Measurements from ENCODE around the gene BABAM1.

BABAM1 gene

DNA sequence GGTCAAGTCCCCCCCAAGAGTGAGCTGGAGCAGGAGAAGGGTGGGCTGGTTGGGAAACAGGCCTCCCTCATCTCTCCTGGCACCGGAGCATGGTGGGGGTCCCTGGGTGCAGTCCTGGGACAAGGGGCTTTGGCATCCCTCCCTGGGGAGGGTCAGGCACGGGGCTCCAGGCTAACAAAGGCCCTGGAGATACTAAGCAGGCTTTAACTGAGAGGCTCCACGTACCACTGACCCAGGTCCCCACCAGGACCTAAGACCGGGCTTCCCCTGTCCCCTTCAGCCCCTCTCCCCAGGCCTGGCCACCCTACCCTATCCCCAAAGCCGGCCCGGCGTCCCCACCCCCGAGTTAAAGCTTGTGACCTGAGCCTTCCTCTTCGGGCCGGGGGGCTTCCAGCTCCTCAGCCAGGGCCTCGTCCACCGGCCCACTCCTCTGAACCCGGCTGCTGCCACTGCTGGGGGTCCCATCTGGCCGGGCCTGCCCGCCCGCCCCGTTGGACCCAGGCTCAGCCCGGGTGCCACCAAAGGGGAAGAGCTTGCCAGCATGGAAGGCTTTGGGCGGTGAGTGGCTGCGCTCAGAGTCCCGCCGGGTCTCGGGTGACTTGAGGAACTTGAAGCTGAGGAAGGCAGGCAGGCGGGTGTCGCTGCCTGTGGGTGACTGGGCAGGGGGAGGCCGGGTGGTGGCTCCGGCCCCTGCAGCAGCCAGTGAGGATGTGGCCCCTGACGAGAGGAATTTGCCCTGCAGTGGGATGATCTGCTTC, 57.3 kb downstream of the BABAM1 start:
- no peak for DNase-seq (ENCODE audit: low read depth)

DNA sequence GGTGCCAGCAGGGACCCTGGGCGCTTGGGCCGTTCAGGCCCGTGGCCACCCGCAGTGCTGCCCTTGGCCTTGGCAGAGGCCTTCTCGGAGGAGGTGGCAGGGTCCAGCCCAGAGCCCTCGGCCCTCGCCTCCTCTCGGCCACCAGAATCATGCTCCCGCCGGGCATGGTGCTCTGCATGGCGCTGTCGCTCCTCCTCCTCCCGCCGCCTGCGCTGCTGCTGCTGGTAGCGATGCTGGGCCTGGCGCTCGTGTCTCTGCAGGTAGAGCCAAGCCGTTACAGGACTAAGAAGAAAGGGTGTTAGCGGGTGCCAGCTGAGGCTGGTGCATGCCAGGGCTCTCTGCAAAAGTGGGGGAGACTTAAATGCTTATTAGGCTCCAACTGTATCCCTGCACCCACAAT, 57.9 kb downstream of the BABAM1 start:
- DNase-seq (ENCODE audit: low read depth): no peak

DNA sequence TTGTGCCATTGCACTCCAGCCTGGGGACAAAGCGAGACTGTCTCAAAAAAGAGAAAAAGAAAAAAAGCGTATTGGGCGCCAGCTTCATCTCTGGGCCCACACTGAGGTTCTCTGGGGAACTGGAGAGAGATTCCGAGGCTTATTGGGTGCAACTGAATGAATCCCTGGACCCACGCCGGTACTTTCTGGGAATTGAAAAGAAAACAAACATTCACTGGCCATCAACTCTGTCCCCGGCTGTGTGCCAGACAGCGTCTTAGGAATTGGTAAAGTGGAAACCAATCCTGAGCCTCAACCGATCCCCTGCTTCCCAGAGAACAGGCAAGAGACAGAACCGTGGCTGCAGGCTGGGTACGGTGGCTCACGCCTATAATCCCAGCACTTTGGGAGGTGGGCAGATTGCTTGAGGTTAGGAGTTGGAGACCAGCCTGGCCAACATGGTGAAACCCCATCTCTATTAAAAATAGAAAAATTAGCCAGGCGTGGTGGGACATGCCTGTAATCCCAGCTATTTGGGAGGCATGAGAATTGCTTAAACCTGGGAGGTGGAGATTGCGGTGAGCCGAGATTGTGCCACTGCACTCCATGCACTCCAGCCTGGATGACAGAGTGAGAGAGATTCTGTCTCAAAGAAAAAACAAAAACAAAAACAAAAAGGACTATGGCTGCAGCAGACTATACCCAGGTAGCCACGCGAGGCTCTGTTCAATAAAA, 58.8 kb downstream of the BABAM1 start:
- DNase-seq (ENCODE audit: low read depth): no peak

DNA sequence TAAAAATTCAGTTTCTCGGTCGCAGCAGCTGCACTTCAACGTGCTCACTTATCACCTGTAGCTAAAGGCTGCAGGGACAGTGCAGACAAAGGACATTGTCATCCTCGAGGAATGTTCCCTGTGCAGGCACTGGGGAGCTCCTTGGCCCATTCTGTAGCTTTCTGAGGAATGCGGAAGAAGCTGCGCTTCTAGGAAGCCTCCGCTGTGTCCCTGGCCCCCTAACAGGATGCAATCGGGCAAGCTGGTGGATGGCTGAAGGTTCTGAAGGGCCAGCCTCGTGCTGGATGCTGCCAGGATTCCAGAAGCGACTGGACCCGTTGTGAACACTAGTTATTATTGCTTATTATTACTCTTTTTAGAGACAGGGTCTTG, 59.3 kb downstream of the BABAM1 start:
- no peak for DNase-seq (ENCODE audit: low read depth)

DNA sequence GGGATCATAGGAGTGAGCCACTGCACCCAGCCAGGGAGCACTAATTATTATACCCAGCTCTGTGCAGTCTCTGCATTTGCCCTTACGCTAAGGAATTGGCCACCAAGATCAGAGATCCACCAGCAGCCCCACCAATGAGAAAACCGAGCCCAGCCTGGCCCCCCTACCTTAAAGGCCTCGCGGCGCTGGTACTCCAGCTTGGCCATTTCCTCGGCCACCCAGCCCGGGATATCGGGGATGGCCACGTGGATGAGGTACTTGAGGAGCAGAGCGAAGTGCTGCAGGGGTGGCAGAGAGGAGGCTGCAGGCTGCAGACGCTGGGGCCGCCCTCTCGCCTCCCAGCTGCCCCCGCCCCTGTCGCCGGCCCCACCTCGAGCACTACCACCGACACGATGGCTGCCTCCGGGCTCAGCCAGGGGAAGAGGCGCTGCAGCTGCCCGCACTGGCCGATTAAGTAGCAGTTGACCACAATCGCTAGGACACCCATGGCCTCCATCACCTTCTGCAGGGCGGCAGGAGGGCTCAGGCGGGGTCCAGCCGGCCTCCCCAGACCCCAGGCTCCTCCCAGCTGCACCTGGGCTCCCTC, 59.9 kb downstream of the BABAM1 start:
- no peak for DNase-seq (ENCODE audit: low read depth)

DNA sequence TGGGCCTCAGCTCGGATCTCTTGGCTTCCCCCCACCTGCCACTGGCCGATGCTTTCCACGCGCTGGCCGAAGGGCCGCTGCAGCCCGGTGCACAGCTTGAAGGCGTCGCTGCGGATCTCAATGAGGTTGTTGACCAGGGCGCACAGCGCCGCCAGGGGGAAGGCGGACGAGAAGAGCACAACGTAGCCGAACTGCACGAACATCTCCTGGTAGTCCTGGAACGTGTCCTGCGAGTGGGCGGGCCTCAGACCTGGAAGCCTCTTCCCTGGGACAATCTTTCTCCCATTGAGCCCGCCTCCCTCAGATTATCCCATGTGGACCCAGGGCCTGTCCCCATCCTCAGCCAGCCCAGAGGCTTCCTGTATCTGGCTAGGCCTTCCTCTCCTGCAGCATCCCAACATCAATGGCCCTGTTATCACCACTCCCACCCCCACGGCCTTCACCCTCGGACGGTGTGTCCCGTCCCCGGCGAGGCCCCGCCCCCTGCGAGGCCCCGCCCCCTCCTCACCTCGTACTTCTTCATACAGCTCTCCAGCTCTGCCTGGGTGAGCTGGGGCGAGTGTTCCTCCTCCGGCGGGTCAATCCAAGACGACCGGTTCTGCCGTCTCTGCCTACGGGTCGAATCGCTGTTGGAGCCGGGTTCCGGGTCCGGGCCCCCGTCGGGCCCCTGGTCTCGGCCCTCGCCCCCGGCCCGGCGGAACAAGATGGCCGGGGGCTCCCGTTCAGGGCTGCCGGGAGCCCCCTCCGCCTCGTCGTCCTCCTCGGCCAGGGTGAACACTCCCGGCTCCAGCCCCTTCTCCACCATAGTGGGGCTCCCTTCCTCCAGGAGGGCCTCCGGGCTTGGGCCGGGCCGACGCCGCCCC, 60.6 kb downstream of the BABAM1 start:
- no peak for DNase-seq (ENCODE audit: low read depth)
